Fibroblast of mammary gland (primary cell): ENCODE results near the gene SUGCT.

Experiments
- DNase-seq: peaks from one replicate; pipeline ENCODE4 v3.0.0-alpha.2; 2010; ENCODE audit warnings: low read depth
- H3K4me3 ChIP-seq: 2 replicates; pipeline ENCODE4 v1.5.1; 2011; ENCODE audit warnings: low read depth, mild to moderate bottlenecking, low read length, moderate library complexity; ENCODE audit not compliant: control insufficient read depth
- CTCF ChIP-seq: conservative IDR thresholded peaks from 2 replicates; pipeline ENCODE4 v1.5.1; 2011; ENCODE audit warnings: low read depth, low read length, inconsistent platforms; ENCODE audit not compliant: control insufficient read depth, insufficient read depth

The SUGCT gene

GRCh38 chr7:40796723-40797122 is 661.9 kb downstream of the SUGCT start:
- TF ChIP-seq CTCF = no peak
- H3K4me3 ChIP-seq = no peak overlapping the region
- no peak for DNase-seq

- no peak overlapping the region for H3K4me3 ChIP-seq
Observed at GRCh38 chr7:40798613-40799012, 663.8 kb downstream of the SUGCT start.

GRCh38 chr7:40799493-40800403 is 664.9 kb downstream of the SUGCT start:
- no peak for TF ChIP-seq CTCF
- DNase-seq = no peak
- H3K4me3 ChIP-seq = no peak overlapping the region

More at GRCh38 chr7:40798613-40799012, 663.8 kb downstream of the SUGCT start:
- TF ChIP-seq CTCF = no peak
- no peak for DNase-seq

GRCh38 chr7:40800771-40801170 is 666.0 kb downstream of the SUGCT start:
- TF ChIP-seq CTCF = no peak
- DNase-seq = no peak
- no peak overlapping the region for H3K4me3 ChIP-seq

- TF ChIP-seq CTCF = no peak
- no peak overlapping the region for H3K4me3 ChIP-seq
- DNase-seq = peak; percentile 36
Observed at GRCh38 chr7:40802497-40802896, 667.7 kb downstream of the SUGCT start.

- peak; percentile 52 for DNase-seq
- TF ChIP-seq CTCF = no peak
- H3K4me3 ChIP-seq = no peak overlapping the region
Observed at GRCh38 chr7:40804477-40805215, 669.8 kb downstream of the SUGCT start.
